Suprapubic skin (tissue), 4 donors: ENCODE results near the gene SLC6A7.
A peak's percentile ranks its signal among the peaks of the same experiment; 100 is the strongest.

Source experiments
- CTCF ChIP-seq, 2 donors: fragments of 200-600 bp in 1 of 2; fragments of 450-650 bp in 1 of 2; sonication (generic) in 1 of 2; IDR thresholded peaks; one replicate each; pipeline ENCODE4 v1.5.1; 2016 to 2019; ENCODE audit warnings: antibody characterized with exemption in 2 of 2, mild to moderate bottlenecking in 1 of 2, moderate library complexity in 1 of 2
- POLR2A ChIP-seq, 2 donors: fragments of 450-650 bp; IDR thresholded peaks; one replicate each; pipeline ENCODE4 v1.6.1; 2017; ENCODE audit warnings: antibody characterized with exemption in 2 of 2, mild to moderate bottlenecking in 2 of 2, moderate library complexity in 2 of 2
- POLR2AphosphoS5 ChIP-seq, 3 donors: sonication (generic); formaldehyde crosslinking; IDR thresholded peaks; one replicate each; pipeline ENCODE4 v1.6.1; 2017; ENCODE audit warnings: antibody characterized with exemption in 3 of 3

- TF ChIP-seq CTCF (IDR thresholded peaks at IDR 0.05) (peak in 1 of 2 donors; percentile 10), POLR2A (IDR thresholded peaks at IDR 0.05) (no peak), POLR2AphosphoS5 (IDR thresholded peaks at IDR 0.05) (no peak)
Measured at GRCh38 chr5:150214289-150214688, 24.4 kb downstream of the SLC6A7 start.
